GM21576 (cell line): ENCODE measurements around the gene NFYC.

Source experiments
- ATAC-seq: cut with Tn5 transposase; IDR thresholded peaks from one replicate; pipeline ENCODE4 v1.9.1; 2021; ENCODE audit warnings: mild to moderate bottlenecking, moderate library complexity; ENCODE audit not compliant: unreplicated experiment

The NFYC gene

DNA sequence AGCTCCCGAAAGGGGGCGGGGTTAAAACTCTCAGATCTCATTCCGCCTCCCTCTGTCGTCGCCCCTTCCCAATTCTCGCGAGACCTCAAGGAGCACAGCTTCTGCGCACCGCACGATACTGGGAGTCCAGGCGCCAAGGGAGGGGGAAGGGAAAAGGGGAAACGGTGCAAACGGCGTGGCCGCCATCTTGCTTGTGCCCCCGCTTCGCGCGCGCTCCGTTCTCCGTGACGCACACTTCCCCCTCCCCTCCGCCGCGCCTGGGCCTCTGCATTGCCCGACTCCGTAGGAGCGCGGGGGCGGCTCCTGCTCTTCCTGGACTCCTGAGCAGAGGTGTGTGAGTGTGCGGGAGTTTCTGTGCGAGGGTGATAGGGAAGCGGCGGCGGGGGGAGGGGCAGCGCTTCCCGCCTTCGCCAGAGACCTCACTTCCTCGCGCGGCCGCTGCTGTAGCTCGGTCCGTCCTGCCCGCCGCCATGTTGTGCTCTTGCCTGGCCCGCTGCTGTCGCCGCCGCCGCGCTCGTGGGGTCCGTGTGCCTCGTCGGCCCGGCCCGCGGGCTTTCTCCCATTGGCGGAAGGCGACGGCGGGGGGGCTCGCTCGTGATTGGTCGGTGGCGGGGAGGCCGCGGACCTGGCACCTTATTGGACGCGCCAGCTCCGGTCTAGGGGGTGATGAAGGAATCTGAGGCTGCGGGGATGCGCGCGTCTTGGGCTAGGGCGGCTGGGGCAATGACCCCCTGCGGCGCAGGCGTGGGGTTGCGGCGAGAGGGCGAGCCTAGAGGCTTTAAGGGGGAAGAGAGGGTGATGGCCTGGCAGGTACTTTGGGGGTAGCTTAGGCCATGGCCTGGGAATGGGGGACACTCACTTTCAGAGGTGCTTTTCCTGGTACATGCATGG lies at the start of gene NFYC:
NFYC (plus strand) TSS at position 167 of the 891 bp plus-strand sequence. CDS start 47,140 bp downstream, outside the sequence.
- peak; percentile 72 for ATAC-seq

- no peak for ATAC-seq
Measured at GRCh38 chr1:40645118-40645680, 46.3 kb upstream of the NFYC start.

- ATAC-seq: no peak
Measured at GRCh38 chr1:40646315-40646714, 45.2 kb upstream of the NFYC start.

- no peak for ATAC-seq
Measured at GRCh38 chr1:40648200-40648599, 43.3 kb upstream of the NFYC start.

GRCh38 chr1:40648928-40649591 lies 42.4 kb upstream of the NFYC start:
- ATAC-seq: no peak

DNA sequence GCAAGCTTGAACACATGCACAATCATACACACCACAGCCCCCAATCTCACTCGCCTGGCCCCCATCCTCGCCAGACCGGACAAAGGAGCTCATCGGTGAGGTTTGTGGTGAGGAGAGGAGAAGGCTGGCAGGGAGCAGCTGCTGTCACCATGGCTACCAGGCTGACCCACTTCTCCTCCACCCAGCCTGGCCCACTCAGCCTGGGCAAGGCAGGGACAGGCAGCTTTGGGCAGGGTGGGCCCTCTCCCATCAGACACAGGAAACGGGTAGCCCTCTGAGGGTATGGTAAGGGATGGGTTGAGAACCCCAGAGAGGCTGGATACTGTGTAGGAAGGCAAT lies 41.9 kb upstream of the NFYC start:
- ATAC-seq: no peak

GRCh38 chr1:40650075-40650474 lies 41.4 kb upstream of the NFYC start:
- no peak for ATAC-seq

DNA sequence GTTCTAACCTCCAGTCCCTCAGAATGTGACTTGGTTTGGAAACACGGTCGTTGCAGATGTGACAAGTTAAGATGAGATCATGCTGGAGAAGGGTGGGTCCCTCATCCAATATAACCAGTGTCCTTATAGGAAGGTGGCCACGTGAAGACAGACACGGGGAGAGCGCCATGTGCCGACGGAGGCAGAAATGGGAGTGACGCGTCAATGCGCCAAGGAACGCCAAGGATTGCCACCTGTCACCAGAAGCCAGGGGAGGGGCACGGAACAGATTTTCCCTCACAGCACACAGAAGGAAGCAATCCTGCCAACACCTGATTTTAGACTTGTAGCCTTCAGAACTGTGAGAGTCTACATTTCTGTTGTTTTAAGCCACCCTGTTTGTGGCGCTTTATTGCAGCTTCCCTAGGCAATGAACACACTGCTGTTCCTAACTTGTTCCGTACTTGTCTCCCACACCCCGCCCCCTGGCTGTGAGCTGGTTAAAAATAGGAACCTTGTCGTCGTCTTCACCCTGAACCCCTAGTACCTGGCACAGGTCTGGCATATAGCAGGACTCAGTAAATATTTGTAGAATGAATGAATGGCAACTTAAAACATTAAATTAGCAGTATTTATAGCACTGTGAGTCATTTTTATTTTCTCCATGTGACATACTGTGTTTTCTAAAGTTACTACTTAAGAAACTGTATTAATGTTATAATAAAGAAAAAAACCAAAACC lies 40.2 kb upstream of the NFYC start:
- no peak for ATAC-seq

DNA sequence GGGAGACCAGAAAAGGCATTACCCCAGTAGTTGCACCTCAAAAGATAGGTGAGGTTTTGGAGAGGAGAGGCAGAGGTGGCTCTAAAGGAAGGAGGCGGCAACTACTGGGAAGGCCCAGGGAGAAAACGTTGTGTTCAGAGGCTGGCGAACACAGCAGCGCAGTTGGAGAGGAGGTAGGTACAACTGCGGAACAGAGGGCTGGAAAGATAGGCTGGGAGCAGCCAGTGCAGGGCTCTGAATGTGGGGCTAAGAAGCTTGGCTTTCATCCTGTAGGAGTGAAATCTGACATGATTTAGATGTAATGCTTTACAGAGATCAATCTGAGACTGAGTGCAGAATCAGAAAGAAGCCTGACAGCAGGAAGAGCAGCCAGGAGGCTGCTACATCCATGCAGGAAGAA lies 39.0 kb upstream of the NFYC start:
- no peak for ATAC-seq

DNA sequence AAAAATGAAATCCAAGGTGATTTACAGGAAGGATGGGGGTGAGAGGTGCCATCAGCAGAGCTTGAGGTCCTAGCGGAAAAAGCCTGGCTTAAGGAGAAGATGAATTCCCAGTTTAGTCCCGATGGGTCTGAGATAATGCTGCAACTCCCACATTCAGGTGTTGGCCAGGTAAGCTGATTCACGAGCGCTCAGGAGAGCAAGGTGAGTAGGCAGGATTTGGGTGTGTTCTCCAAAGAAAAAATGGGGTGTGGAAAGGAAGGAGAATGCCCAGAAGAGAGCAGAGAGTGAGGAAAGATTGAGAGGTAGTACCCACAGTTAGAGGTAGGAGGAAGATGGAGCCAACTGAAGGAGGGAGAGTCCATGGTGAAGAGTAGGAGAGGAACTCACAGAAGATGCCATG lies 38.5 kb upstream of the NFYC start:
- no peak for ATAC-seq

- ATAC-seq: no peak
Measured at GRCh38 chr1:40653851-40654537, 37.5 kb upstream of the NFYC start.

DNA sequence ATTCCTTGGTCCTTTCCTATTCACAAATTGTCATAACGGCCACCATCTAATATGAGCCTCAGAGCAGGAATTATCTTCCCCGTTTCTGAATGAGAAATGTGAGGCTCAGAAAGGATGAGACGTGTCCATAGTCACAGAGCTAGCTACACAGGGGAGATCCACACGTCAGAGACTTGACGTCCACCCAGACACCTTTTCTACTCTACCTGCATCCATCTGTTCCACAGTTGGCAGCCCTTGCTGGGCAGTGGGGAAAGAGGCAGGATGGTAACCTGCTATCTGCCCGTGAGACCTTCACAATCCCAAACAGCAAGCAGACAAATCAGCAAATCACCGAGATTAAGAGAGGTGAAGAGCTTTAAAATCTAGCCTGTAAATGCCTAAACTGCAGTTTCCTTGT lies 34.5 kb upstream of the NFYC start:
- ATAC-seq: no peak

DNA sequence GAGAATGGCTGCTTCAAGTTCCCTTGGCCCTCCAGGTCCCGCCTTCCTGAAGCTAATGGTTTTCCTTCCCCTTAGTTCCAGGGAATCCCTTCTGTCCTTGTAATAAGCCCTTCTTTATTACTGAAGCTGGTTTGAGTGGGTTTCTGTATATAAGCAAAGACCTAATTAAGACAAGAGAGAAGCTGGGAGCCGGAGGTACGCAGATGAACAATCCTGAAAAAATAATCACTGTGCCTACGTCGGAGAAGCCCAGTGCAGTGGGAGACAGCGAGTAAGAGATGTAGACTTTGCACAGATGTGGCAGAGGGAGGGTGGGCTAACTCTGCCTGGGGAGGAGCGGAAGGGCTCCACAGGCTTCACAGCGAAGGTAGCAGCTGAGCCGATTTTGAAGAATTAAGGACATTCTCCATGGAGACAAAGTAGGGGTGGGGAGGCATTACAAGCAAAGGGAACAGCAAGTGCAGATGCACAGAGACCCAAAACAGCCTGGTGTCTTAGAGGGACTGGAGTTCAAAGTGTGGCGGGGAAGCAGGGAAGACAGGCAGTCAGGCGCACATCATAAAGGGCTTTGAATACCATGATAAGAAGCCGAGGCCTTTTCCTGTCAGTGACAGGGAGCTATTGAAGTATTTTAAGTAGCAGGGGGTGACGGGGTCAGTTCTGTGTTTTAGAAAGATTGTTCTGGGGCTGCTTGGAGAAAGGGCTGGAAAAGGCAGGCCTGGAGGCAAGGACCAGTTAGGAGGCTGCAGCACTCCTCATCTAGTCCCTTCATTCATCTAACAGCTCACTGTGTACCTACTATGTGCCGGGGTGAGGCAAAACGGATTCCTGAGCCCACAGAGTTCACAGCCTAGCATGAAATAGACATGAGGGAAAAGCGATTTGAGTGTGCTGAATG lies 32.5 kb upstream of the NFYC start:
- ATAC-seq: no peak

- no peak for ATAC-seq
Measured at GRCh38 chr1:40659649-40659947, 31.9 kb upstream of the NFYC start.

GRCh38 chr1:40661678-40662077 lies 29.8 kb upstream of the NFYC start:
- no peak for ATAC-seq

DNA sequence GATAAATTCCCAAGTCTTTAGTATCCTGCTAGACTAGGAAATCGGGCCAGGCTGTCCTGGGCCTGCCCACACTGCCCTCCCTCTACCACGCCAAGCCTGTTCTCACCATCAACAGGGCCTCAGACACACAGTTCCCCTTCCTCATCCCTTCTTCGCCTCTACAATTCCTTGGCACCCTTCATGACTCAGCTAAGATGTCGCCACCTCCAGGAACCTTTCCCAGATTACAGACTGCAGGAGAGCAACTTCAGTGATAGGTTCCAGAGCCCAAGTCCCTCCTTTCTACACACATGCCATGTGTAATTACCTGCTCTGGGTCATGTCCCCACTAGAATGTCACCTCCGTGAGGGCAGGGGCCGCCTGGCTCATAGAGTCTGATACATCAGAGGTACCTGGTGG lies 29.4 kb upstream of the NFYC start:
- no peak for ATAC-seq

- no peak for ATAC-seq
Measured at GRCh38 chr1:40662864-40663263, 28.6 kb upstream of the NFYC start.

DNA sequence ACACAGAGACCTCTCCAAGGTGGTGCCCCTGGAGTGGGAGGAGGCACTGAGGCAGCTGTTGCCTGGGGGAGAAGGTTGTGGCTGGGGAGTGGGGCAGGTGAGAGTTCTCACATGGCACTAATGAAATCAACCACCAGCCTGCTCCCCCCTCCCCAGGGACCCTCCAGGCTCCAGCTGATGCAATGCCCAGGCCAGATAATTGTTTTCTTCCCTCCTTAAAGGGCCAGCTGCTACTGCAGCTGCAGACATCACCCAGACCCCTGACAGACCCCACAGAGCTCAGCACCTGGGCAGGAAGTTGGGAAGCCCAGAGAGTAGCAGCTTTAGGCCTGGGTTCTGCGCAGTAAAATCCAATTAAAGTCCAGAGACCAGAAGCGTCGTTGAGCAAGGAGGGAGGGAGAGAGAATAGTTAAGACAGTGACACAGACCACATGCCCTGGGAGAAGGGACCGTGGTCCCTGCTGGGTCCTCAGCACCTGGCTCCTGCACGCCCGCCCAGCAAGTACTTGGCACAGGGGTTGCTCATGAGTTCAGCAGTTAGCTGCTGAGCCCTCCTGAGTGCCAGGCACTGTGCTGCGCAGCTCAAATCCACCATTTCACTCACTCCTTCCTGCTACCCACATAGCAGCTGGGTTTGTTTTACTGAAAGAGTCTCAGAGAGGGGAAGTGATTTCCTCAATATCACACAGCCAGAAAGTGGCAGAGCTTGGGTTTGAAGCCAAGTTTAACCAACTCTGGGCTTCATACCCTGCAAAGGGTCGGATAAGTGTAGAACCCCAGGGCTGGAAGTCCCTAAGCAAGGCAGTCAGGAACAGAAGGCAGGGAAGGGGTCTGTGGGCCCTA lies 28.0 kb upstream of the NFYC start:
- no peak for ATAC-seq

DNA sequence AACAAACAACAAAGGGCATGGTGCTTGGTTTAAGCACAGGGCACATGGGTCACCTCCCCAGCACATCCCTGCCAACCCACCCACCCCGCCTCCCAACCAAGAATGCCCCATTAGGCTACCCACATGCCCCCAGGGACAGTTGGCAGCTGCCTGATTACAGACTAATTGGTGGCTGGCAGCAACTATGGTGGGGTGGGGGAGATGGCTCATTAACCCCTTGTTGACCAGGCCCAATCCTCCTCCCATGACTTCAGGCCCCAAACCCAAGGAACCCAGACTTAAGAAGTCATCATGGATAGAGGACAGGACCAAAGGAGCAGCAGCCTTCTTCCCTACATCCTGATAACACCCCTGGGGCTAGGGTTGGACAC lies 27.4 kb upstream of the NFYC start:
- no peak for ATAC-seq
